D721Med (cell line): ENCODE measurements around the gene ADGRB2.
A peak's percentile ranks its signal among the peaks of the same experiment; 100 is the strongest.

ENCODE experiments used
- DNase-seq: peaks from one replicate; pipeline ENCODE4 v3.0.0; 2011; ENCODE audit warnings: low spot score; ENCODE audit not compliant: insufficient read length
- FAIRE-seq: peaks from 2 replicates; lab custom pipeline; 2011; peaks lifted over from hg19 to GRCh38; lab: Jason Lieb, UNC
- CTCF ChIP-seq: IDR thresholded peaks from 2 replicates; pipeline ENCODE4 v1.5.1; 2012; ENCODE audit warnings: mild to moderate bottlenecking, control low read depth; ENCODE audit not compliant: insufficient read depth; ENCODE audit errors: missing control alignments

ADGRB2 gene

GRCh38 chr1:31749785-31750735 lies 14.1 kb downstream of the ADGRB2 start:
- FAIRE-seq (no peak), DNase-seq (no peak)
- no peak for TF ChIP-seq CTCF

- TF ChIP-seq CTCF: no peak
- FAIRE-seq (no peak), DNase-seq (no peak)
Measured at GRCh38 chr1:31748365-31748764, 15.8 kb downstream of the ADGRB2 start.

GRCh38 chr1:31747304-31747703 lies 16.8 kb downstream of the ADGRB2 start:
- no peak for TF ChIP-seq CTCF
- DNase-seq (no peak), FAIRE-seq (no peak)

GRCh38 chr1:31746687-31747086 lies 17.5 kb downstream of the ADGRB2 start:
- FAIRE-seq (no peak), DNase-seq (no peak)
- no peak for TF ChIP-seq CTCF

- TF ChIP-seq CTCF: no peak
- DNase-seq (no peak), FAIRE-seq (no peak)
Measured at GRCh38 chr1:31745946-31746670, 18.0 kb downstream of the ADGRB2 start.

GRCh38 chr1:31745096-31745945 lies 18.8 kb downstream of the ADGRB2 start:
- TF ChIP-seq CTCF: peak; percentile 58
- DNase-seq: peak; percentile 89
- FAIRE-seq: no peak
